Gastroesophageal sphincter (tissue), 4 donors: ENCODE results near the gene ST7. TPM values are rescaled to one million over a fixed set of nuclear protein-coding genes. Genes with fewer than 3 reads are reported as not detected.

Source experiments
- ATAC-seq: fragments of 150-250 bp; one replicate; pipeline ENCODE4 v1.9.1; 2016; ENCODE audit warnings: mild to moderate bottlenecking, moderate library complexity
- H3K27ac ChIP-seq, 4 donors: fragments of 200-600 bp; sonication (generic) in 3 of 4; 1 replicate in 3 of 4; 2 replicates in 1 of 4; pipeline ENCODE4 v1.5.1; 2016 to 2019
- H3K27me3 ChIP-seq: fragments of 200-600 bp; sonication (generic); one replicate; pipeline ENCODE4 v1.5.1; 2019
- H3K36me3 ChIP-seq, 2 donors: fragments of 200-600 bp; sonication (generic); one replicate each; pipeline ENCODE4 v1.5.1; 2019; ENCODE audit warnings: control low read depth in 1 of 2
- H3K4me1 ChIP-seq, 3 donors: fragments of 200-600 bp; sonication (generic); 1 replicate in 2 of 3; 2 replicates in 1 of 3; pipeline ENCODE4 v1.5.1; 2016 to 2019; ENCODE audit warnings: control low read depth in 2 of 3
- H3K4me3 ChIP-seq, 2 donors: fragments of 200-600 bp; sonication (generic); one replicate each; pipeline ENCODE4 v1.5.1; 2019; ENCODE audit warnings: mild to moderate bottlenecking in 1 of 2, moderate library complexity in 1 of 2
- H3K9me3 ChIP-seq, 3 donors: fragments of 200-600 bp; sonication (generic); one replicate each; pipeline ENCODE4 v1.5.1; 2017 to 2019; ENCODE audit warnings: control low read depth in 2 of 3
- CTCF ChIP-seq, 4 experiments: fragments of 200-600 bp in 2 of 4; fragments of 450-650 bp in 2 of 4; sonication (generic) in 1 of 4; IDR thresholded peaks; one replicate each; pipeline ENCODE4 v1.5.1; 2017 to 2019; ENCODE audit warnings: antibody characterized with exemption in 4 of 4, mild to moderate bottlenecking in 2 of 4, moderate library complexity in 2 of 4
- EP300 ChIP-seq: sonication (generic); formaldehyde crosslinking; IDR thresholded peaks from one replicate; pipeline ENCODE4 v1.6.1; 2017; ENCODE audit warnings: antibody characterized with exemption, mild to moderate bottlenecking
- POLR2A ChIP-seq, 2 donors: fragments of 450-650 bp; IDR thresholded peaks; one replicate each; pipeline ENCODE4 v1.6.1; 2017; ENCODE audit warnings: antibody characterized with exemption in 2 of 2, mild to moderate bottlenecking in 2 of 2, moderate library complexity in 1 of 2
- POLR2AphosphoS5 ChIP-seq: sonication (generic); formaldehyde crosslinking; IDR thresholded peaks from one replicate; pipeline ENCODE4 v1.6.1; 2017; ENCODE audit warnings: antibody characterized with exemption
- WGBS, 2 donors: methylation state at CpG; one replicate each; pipeline ENCODE4 v1.1.5; 2018; ENCODE audit warnings: low coverage in 1 of 2; 5-methylcytosine and 5-hydroxymethylcytosine counted together
- total RNA-seq, 4 donors: library from RNA; depleted of rRNA; stranded (reverse); fragments of >200 nt; gene quantifications; one replicate each; pipeline ENCODE4 v1.1.0, GENCODE V29; 2016

Gene ST7
- total RNA-seq, 4 donors from 2014 or later, result 19.1 to 43.9 (median 24.2) TPM

GRCh38 chr7:117096942-117097341, 143.6 kb downstream of the ST7 start:
- no peak for TF ChIP-seq EP300
- no peak for TF ChIP-seq CTCF (IDR thresholded peaks at IDR 0.05)
- TF ChIP-seq POLR2AphosphoS5, result no peak
- TF ChIP-seq POLR2A (IDR thresholded peaks at IDR 0.05), result no peak
- Histone ChIP-seq H3K27ac (no peak overlapping the region), H3K36me3 (no peaks in the 10 kb centered on the region), H3K4me1 (peaks cover 4 to 13% (median 6%) of the 10 kb centered on the region in 3 donors), H3K4me3 (no peak overlapping the region), H3K9me3 (no peaks in the 10 kb centered on the region), H3K27me3 (no peaks in the 10 kb centered on the region)
- no peak for ATAC-seq

- ATAC-seq, result no peak
- Histone ChIP-seq H3K27me3 (no peaks in the 10 kb centered on the region), H3K4me3 (no peak overlapping the region), H3K27ac (no peak overlapping the region), H3K36me3 (no peaks in the 10 kb centered on the region), H3K9me3 (no peaks in the 10 kb centered on the region), H3K4me1 (peaks cover 4 to 13% (median 6%) of the 10 kb centered on the region in 3 donors)
- 85 to 90% methylated on average over 3 to 4 of the region's 5 CpGs for WGBS, 2 donors
- TF ChIP-seq POLR2AphosphoS5 (no peak), CTCF (IDR thresholded peaks at IDR 0.05) (no peak), POLR2A (IDR thresholded peaks at IDR 0.05) (no peak), EP300 (no peak)
These were observed 144.6 kb downstream of the ST7 start for GRCh38 chr7:117097860-117098259.

GRCh38 chr7:117098457-117098856, 145.2 kb downstream of the ST7 start:
- Histone ChIP-seq H3K27ac (no peak overlapping the region), H3K4me3 (no peak overlapping the region), H3K9me3 (no peaks in the 10 kb centered on the region), H3K36me3 (no peaks in the 10 kb centered on the region), H3K4me1 (peaks cover 4 to 13% (median 6%) of the 10 kb centered on the region in 3 donors), H3K27me3 (no peaks in the 10 kb centered on the region)
- ATAC-seq, result no peak
- TF ChIP-seq POLR2A (IDR thresholded peaks at IDR 0.05) (no peak), EP300 (no peak), CTCF (IDR thresholded peaks at IDR 0.05) (no peak), POLR2AphosphoS5 (no peak)
- 14 to 15% methylated on average over 1 of the region's 1 CpG for WGBS, 2 donors

GRCh38 chr7:117101026-117101425, 147.7 kb downstream of the ST7 start:
- Histone ChIP-seq H3K27me3 (no peaks in the 10 kb centered on the region), H3K36me3 (no peaks in the 10 kb centered on the region), H3K4me3 (no peak overlapping the region), H3K27ac (no peak overlapping the region), H3K4me1 (peaks cover 4 to 21% (median 6%) of the 10 kb centered on the region in 3 donors), H3K9me3 (no peaks in the 10 kb centered on the region)
- TF ChIP-seq CTCF (IDR thresholded peaks at IDR 0.05) (no peak), POLR2A (IDR thresholded peaks at IDR 0.05) (no peak), POLR2AphosphoS5 (no peak), EP300 (no peak)
- 63 to 93% methylated on average over 1 to 2 of the region's 2 CpGs for WGBS, 2 donors
- ATAC-seq, result no peak

- no peaks in the 10 kb centered on the region for H3K9me3 ChIP-seq
- no peak overlapping the region for H3K27ac ChIP-seq
- TF ChIP-seq CTCF (IDR thresholded peaks at IDR 0.05) (no peak), POLR2AphosphoS5 (no peak), POLR2A (IDR thresholded peaks at IDR 0.05) (no peak), EP300 (no peak)
- WGBS, 2 donors, result 67% methylated on average over 4 of the region's 5 CpGs; no CpG with 5 or more reads in 1 of the 2 donors
- H3K4me1 ChIP-seq, result no peaks in the 10 kb centered on the region
- H3K4me3 ChIP-seq, result no peak overlapping the region
- no peaks in the 10 kb centered on the region for H3K27me3 ChIP-seq
- ATAC-seq, result no peak
- H3K36me3 ChIP-seq, result no peaks in the 10 kb centered on the region
These were observed 157.4 kb downstream of the ST7 start for GRCh38 chr7:117110480-117111315.
